Ascending aorta (tissue), 2 donors: Measurements from ENCODE around the gene STOM. TPM values are rescaled to one million over a fixed set of nuclear protein-coding genes. Genes with fewer than 3 reads are reported as not detected.

Source experiments
- DNase-seq, 2 donors: peaks; one replicate each; pipeline ENCODE4 v3.0.0-alpha.2; 2019; ENCODE audit warnings: low spot score in 2 of 2
- H3K27ac ChIP-seq, 2 donors: fragments of 200-600 bp; sonication (generic); one replicate each; pipeline ENCODE4 v1.5.1; 2016 to 2017; ENCODE audit warnings: mild to moderate bottlenecking in 1 of 2
- H3K27me3 ChIP-seq: fragments of 200-600 bp; sonication (generic); one replicate; pipeline ENCODE4 v1.5.1; 2017
- H3K36me3 ChIP-seq, 2 donors: fragments of 200-600 bp; sonication (generic); one replicate each; pipeline ENCODE4 v1.5.1; 2016
- H3K4me1 ChIP-seq, 2 donors: fragments of 200-600 bp; sonication (generic); one replicate each; pipeline ENCODE4 v1.5.1; 2016 to 2017; ENCODE audit warnings: mild to moderate bottlenecking in 1 of 2
- H3K4me3 ChIP-seq, 2 donors: fragments of 200-600 bp; sonication (generic); one replicate each; pipeline ENCODE4 v1.5.1; 2016 to 2017; ENCODE audit warnings: mild to moderate bottlenecking in 1 of 2
- H3K9me3 ChIP-seq, 2 donors: fragments of 200-600 bp; sonication (generic); one replicate each; pipeline ENCODE4 v1.5.1; 2016
- intact Hi-C: fragments of 100-400 bp; cut with DNase I; formaldehyde crosslinking; loops from one replicate; pipeline ENCODE4 v1.15.1; 2023
- total RNA-seq: library from RNA; depleted of rRNA; stranded (reverse); fragments of >200 nt; gene quantifications from one replicate; pipeline ENCODE4 v1.1.0, GENCODE V29; 2016
- TF ChIP-seq, protein P1 (sequence below), 3 experiments: fragments of 200-600 bp in 2 of 3; fragments of 450-650 bp in 1 of 3; sonication (generic) in 2 of 3; IDR thresholded peaks; one replicate each; pipeline ENCODE4 v1.5.1; 2016 to 2019; ENCODE audit warnings: antibody characterized with exemption in 3 of 3, mild to moderate bottlenecking in 1 of 3, moderate library complexity in 1 of 3

STOM gene, protein sequence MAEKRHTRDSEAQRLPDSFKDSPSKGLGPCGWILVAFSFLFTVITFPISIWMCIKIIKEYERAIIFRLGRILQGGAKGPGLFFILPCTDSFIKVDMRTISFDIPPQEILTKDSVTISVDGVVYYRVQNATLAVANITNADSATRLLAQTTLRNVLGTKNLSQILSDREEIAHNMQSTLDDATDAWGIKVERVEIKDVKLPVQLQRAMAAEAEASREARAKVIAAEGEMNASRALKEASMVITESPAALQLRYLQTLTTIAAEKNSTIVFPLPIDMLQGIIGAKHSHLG
- 306 TPM for total RNA-seq

DNA sequence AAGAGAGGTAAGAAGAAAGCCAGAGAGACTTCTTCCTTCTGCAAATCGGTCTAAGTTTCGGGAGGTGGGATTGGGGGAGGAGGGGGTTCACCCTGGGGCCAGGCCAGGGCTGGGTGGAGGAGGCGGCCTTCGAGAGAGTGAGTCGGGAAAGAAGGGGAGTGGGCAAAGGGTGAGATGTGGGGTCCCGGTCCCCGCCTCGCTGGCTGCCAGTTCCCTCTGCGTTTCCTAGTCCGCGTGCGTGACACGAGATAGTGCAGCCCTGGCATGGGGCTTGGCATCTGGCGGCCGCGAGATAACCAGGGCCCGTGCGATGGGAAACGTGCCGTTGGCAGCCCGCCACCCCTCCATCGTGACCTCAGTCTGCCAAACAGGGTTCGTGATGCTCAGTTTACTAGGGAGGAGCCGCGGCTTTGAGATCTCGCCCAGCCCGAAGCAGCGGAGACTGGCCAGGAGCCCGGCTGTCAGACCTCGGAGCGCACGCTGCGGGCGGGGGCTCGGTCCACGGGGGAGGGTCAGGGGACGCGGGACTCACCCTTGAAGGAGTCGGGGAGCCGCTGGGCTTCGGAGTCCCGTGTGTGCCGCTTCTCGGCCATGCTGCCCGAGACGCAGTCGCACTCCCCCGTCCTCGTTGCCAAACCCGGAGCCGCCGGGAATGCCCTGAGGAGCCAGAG, at the start of gene STOM:
Gene STOM, minus strand, starts transcription at position 656 of the 671 bp plus-strand sequence. Its CDS starts 63 bp downstream, at position 593.
- TF ChIP-seq, protein P1, sequence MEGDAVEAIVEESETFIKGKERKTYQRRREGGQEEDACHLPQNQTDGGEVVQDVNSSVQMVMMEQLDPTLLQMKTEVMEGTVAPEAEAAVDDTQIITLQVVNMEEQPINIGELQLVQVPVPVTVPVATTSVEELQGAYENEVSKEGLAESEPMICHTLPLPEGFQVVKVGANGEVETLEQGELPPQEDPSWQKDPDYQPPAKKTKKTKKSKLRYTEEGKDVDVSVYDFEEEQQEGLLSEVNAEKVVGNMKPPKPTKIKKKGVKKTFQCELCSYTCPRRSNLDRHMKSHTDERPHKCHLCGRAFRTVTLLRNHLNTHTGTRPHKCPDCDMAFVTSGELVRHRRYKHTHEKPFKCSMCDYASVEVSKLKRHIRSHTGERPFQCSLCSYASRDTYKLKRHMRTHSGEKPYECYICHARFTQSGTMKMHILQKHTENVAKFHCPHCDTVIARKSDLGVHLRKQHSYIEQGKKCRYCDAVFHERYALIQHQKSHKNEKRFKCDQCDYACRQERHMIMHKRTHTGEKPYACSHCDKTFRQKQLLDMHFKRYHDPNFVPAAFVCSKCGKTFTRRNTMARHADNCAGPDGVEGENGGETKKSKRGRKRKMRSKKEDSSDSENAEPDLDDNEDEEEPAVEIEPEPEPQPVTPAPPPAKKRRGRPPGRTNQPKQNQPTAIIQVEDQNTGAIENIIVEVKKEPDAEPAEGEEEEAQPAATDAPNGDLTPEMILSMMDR (IDR thresholded peaks at IDR 0.05), result no peak
- Histone ChIP-seq H3K27ac (peak within 1 kb of the TSS; percentile 96 to 98), H3K36me3 (no peaks in the 10 kb centered on the region), H3K27me3 (no peaks in the 10 kb centered on the region), H3K4me1 (peaks cover 5 to 41% of the 10 kb centered on the region in 2 donors), H3K9me3 (no peaks in the 10 kb centered on the region), H3K4me3 (peak within 1 kb of the TSS; percentile 69 to 81)
- DNase-seq, result peak; percentile 73 to 95
- intact Hi-C loops, result loop anchor here (1.0 to 2.0 kb wide), 3 partner anchors 18 to 101 kb away; partner anchors contain the start of gene GSN

DNA sequence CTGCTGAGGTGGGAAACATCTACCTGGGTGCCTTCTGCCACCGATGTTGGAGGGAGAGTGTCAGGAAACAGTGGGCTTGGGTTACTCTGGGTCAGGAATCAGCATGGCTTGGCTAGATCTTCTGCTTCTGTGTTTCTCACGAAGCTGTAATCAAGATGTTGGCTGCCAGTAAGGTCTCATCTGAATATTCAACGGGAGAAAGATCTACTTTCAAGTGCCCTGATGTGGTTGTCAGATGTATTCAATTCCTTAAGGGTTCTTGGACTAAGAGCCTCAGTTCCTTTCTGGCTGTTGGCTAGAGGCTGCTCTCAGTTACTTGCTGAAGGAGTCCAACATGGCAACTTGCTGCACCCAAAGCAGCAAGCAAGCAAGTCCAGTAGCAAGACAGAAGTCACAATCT, 41.9 kb upstream of the STOM start:
- no peaks in the 10 kb centered on the region for H3K9me3 ChIP-seq
- TF ChIP-seq, protein P1 (IDR thresholded peaks at IDR 0.05), result no peak
- no peak for DNase-seq
- no peak overlapping the region for H3K4me3 ChIP-seq
- H3K36me3 ChIP-seq, result no peaks in the 10 kb centered on the region
- H3K4me1 ChIP-seq, result no peaks in the 10 kb centered on the region
- no peak overlapping the region for H3K27ac ChIP-seq
- H3K27me3 ChIP-seq, result no peaks in the 10 kb centered on the region
- intact Hi-C loops, result no loop called here

DNA sequence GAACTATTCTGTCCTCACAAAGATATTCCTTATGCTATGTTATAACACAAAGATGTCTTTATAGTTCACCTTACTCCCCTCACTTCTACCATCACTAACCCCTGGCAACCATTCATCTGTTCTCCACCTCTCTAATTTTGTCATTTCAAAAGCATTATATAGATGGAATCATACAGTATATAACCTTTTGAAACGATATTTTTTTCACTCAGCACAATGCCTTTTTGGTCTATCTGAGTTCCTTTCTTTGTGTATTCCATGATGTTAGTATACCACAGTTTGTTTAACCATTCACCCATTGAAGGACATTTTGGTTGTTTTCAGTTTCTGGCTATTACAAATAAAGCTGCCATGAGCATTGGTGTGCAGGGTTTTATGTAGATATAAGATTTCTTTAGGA, 35.8 kb upstream of the STOM start:
- Histone ChIP-seq H3K9me3 (no peaks in the 10 kb centered on the region), H3K36me3 (no peaks in the 10 kb centered on the region), H3K4me1 (no peaks in the 10 kb centered on the region), H3K27ac (no peak overlapping the region), H3K27me3 (no peaks in the 10 kb centered on the region), H3K4me3 (no peak overlapping the region)
- TF ChIP-seq, protein P1 (IDR thresholded peaks at IDR 0.05), result no peak
- DNase-seq, result no peak
- intact Hi-C loops, result loop anchor here (10.0 kb wide), 1 partner anchor 421 kb away; no protein-coding TSS in a partner anchor

DNA sequence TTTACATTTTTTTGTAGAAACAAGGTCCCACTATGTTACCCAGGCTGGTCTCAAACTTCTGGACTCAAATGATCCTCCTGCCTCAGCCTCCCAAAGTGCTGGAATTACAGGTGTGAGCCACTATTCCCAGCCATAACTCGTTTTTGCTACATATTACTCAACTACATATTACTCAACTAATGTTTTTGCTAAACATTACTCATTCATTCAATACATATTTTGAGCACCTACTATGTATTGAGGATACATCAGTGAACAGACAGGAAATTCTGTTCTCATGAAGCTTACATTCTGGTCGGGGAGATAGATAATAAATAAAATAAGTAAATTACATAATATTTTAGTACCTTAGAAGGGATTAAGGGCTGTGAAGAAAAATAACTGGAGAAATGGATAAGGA, 34.9 kb upstream of the STOM start:
- TF ChIP-seq, protein P1 (IDR thresholded peaks at IDR 0.05), result no peak
- Histone ChIP-seq H3K4me1 (no peaks in the 10 kb centered on the region), H3K27me3 (no peaks in the 10 kb centered on the region), H3K9me3 (no peaks in the 10 kb centered on the region), H3K27ac (no peak overlapping the region), H3K4me3 (no peak overlapping the region), H3K36me3 (no peaks in the 10 kb centered on the region)
- no peak for DNase-seq
- intact Hi-C loops, result loop anchor here (10.0 kb wide), 1 partner anchor 420 kb away; no protein-coding TSS in a partner anchor

DNA sequence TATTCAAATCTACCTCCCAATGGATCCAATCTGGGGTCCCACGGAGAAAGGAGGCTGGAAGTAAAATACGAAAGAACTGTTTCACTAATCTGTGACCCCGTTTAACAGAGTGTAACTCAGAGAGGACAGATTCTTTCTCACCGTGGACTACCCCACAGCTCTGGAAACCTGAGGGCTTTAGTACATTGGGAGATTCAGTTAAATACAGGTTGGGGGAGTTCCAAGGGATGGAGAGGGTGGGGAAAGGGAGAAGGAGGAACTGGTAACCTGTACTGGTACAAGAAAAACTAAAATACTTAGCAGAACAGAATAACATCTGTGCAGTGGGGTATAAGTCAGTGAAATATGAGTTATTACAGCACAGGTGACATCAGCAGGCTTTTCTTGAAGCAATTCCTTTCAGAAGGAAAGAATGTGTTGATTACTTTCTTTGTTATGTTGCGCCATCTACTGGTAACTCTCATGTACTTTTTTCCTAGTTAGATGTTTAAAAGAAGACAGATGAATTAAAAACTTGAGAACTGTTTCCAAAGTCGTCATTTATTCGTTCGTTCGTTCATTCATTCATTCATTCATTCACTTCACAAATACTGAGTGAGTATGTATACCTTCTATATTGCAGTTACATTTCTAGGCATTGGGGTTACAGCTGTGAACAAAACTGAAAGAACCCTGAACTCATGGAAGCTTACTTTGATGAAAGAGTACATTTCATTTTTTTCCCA, 30.0 kb upstream of the STOM start:
- intact Hi-C loops, result loop anchor here (1.0 to 10.0 kb wide), 2 partner anchors 81 to 415 kb away; no protein-coding TSS in a partner anchor
- Histone ChIP-seq H3K36me3 (no peaks in the 10 kb centered on the region), H3K27me3 (no peaks in the 10 kb centered on the region), H3K9me3 (no peaks in the 10 kb centered on the region), H3K4me1 (no peaks in the 10 kb centered on the region), H3K27ac (no peak overlapping the region), H3K4me3 (no peak overlapping the region)
- no peak for DNase-seq
- TF ChIP-seq, protein P1 (IDR thresholded peaks at IDR 0.05), result peak; percentile 48 to 60 (median 59)
